ENCODE measurements around the gene SETDB2. TPM values are rescaled to one million over a fixed set of nuclear protein-coding genes. Genes with fewer than 3 reads are reported as not detected.

The SETDB2 gene
- total and polyA plus RNA-seq, 2 of the 13 experiments (the other 11 are each of a cell fraction or from before 2014, with no cell fraction given), result 8.1 to 8.7 TPM

GRCh38 chr13:49464621-49465325, 20.7 kb downstream of the SETDB2 start (continued):
- TF ChIP-seq MLXIP (CRISPR knock-in tag; IDR thresholded peaks at IDR 0.05; ENCODE audit: borderline replicate concordance) (no peak), EHMT2 (IDR thresholded peaks at IDR 0.05; ENCODE audit: borderline replicate concordance, low read depth, low read length) (peak; percentile 49; the same call in 1 of the 2 replicates), HDAC2 (CRISPR knock-in tag; IDR thresholded peaks at IDR 0.05) (peak; percentile 63), ATF7-NPFF (CRISPR knock-in tag; IDR thresholded peaks at IDR 0.05; ENCODE audit: low read depth) (no peak), ASH2L (IDR thresholded peaks at IDR 0.05; ENCODE audit: insufficient read length, low read depth, low read length) (peak; percentile 49), EED (CRISPR knock-in tag; IDR thresholded peaks at IDR 0.05) (no peak), PTBP1 (IDR thresholded peaks at IDR 0.05; ENCODE audit: low read depth, low read length, poor library complexity, severe bottlenecking) (no peak), ZNF552 (CRISPR knock-in tag; IDR thresholded peaks at IDR 0.05; ENCODE audit: borderline replicate concordance) (no peak), CREB1 (IDR thresholded peaks at IDR 0.05) (no peak), CREB1 (CRISPR knock-in tag; IDR thresholded peaks at IDR 0.05) (peak; percentile 33; the same call in 1 of the 2 replicates), NFIC (IDR thresholded peaks at IDR 0.05; ENCODE audit: low read length) (peak; percentile 47; the same call in 1 of the 2 replicates), ZFP91 (CRISPR knock-in tag; IDR thresholded peaks at IDR 0.05; ENCODE audit: borderline replicate concordance) (no peak), ZNF160 (CRISPR knock-in tag; IDR thresholded peaks at IDR 0.05) (no peak), SPEN (CRISPR knock-in tag; IDR thresholded peaks at IDR 0.05; ENCODE audit: low read depth) (0 out of 2 replicates have a peak, but pooled peaks have one; percentile 36), ZNF605 (CRISPR knock-in tag; IDR thresholded peaks at IDR 0.05) (no peak), NR2F2 (IDR thresholded peaks at IDR 0.05; ENCODE audit: borderline replicate concordance, low read depth) (0 out of 2 replicates have a peak, but pooled peaks have one; percentile 44), ZNF572 (CRISPR knock-in tag; IDR thresholded peaks at IDR 0.05) (no peak), MIER3 (CRISPR knock-in tag; IDR thresholded peaks at IDR 0.05; ENCODE audit: borderline replicate concordance) (peak; percentile 33; the same call in 1 of the 2 replicates), ZNF616 (CRISPR knock-in tag; IDR thresholded peaks at IDR 0.05; ENCODE audit: low read depth) (no peak), HOMEZ (CRISPR knock-in tag; IDR thresholded peaks at IDR 0.05; ENCODE audit: low read depth) (no peak; the same call in 1 of the 2 replicates), ZNF678 (CRISPR knock-in tag; IDR thresholded peaks at IDR 0.05) (no peak), ZNF629 (CRISPR knock-in tag; conservative IDR thresholded peaks at IDR 0.05) (no peak), ZBTB25 (CRISPR knock-in tag; IDR thresholded peaks at IDR 0.05) (0 out of 2 replicates have a peak, but pooled peaks have one; percentile 18)
